Measurements from ENCODE around the gene GAS7. TPM values are rescaled to one million over a fixed set of nuclear protein-coding genes. Genes with fewer than 3 reads are reported as not detected.

The GAS7 gene
- total RNA-seq, 1 experiment from 2014 or later: 6.0 TPM

- Histone ChIP-seq H3T11ph (ENCODE audit: low read length) (no peak overlapping the region), H2AK5ac (ENCODE audit: insufficient read length, low read length) (no peak overlapping the region), H3K9ac (ENCODE audit: extremely low read depth, insufficient read length, low read length) (no peak overlapping the region), H3K4ac (ENCODE audit: low read depth, low read length) (no peak overlapping the region), H3K18ac (ENCODE audit: insufficient read length, low read depth, low read length) (no peak overlapping the region), H3K9me3 (ENCODE audit: control insufficient read depth, low read depth, low read length) (no peaks in the 10 kb centered on the region), H3K27ac (ENCODE audit: insufficient read length, low read depth, low read length) (no peak overlapping the region), H2BK12ac (ENCODE audit: insufficient read length, low read depth, low read length) (no peak overlapping the region), H2BK15ac (ENCODE audit: low read depth, low read length) (no peak overlapping the region), H3K79me1 (ENCODE audit: insufficient read depth, low read depth, low read length, poor library complexity, severe bottlenecking) (no peaks in the 10 kb centered on the region), H2BK120ac (ENCODE audit: low read depth, low read length, poor library complexity, severe bottlenecking) (no peak overlapping the region), H3K56ac (ENCODE audit: insufficient read length, low read depth, low read length) (no peak overlapping the region), H3K14ac (ENCODE audit: insufficient read depth, low read length) (no peak overlapping the region), H3K4me2 (ENCODE audit: insufficient read depth, insufficient read length, low read length) (no peak overlapping the region), H3K79me2 (ENCODE audit: insufficient read depth, low read length) (no peaks in the 10 kb centered on the region), H2AFZ (ENCODE audit: low read length) (no peak overlapping the region), H2BK20ac (ENCODE audit: low read depth, low read length, poor library complexity, severe bottlenecking) (no peak overlapping the region), H3K4me1 (ENCODE audit: insufficient read depth, low read length) (no peaks in the 10 kb centered on the region), H4K5ac (ENCODE audit: insufficient read length, low read depth, low read length) (no peak overlapping the region), H2BK5ac (ENCODE audit: insufficient read length, low read length) (no peak overlapping the region), H4K91ac (ENCODE audit: insufficient read length, low read depth, low read length) (no peak overlapping the region), H4K20me1 (ENCODE audit: control insufficient read depth, insufficient read depth, insufficient read length) (no peaks in the 10 kb centered on the region), H4K8ac (replicated peaks; ENCODE audit: insufficient read length, low read depth, low read length) (no peak overlapping the region), H3K27me3 (ENCODE audit: insufficient read depth, low read length) (no peaks in the 10 kb centered on the region), H3K23me2 (ENCODE audit: insufficient read length, low read depth, low read length, poor library complexity, severe bottlenecking) (no peaks in the 10 kb centered on the region), H3K23ac (ENCODE audit: insufficient read length, low read depth, low read length) (no peak overlapping the region)
- Mint-ChIP-seq H3K36me3 (ENCODE audit: insufficient read depth in 1 of 3, low read depth in 3 of 3) (no peaks in the 10 kb centered on the region), H3K27ac (no peak overlapping the region), H3K27me3 (ENCODE audit: low read depth) (peaks cover 2% of the 10 kb centered on the region), H3K4me3 (no peak overlapping the region), H3K4me1 (no peaks in the 10 kb centered on the region), H3K9me3 (no peaks in the 10 kb centered on the region)
- WGBS (ENCODE audit: extremely low coverage, insufficient read length, low lambda C conversion rate): no CpG with 5 or more reads among the region's 7 CpGs
- no peak for DNase-seq
- TF ChIP-seq CTCF (conservative IDR thresholded peaks at IDR 0.05): no peak
Measured at GRCh38 chr17:9944704-9945103, 253.7 kb downstream of the GAS7 start.
